ENCODE data around the gene TAF13.
A peak's percentile ranks its signal among the peaks of the same experiment; 100 is the strongest.

TAF13 gene

GRCh38 chr1:109075531-109076490 is at the start of gene TAF13:
TAF13 (minus strand) TSS chr1:109076003; CDS start chr1:109075947, 56 bp downstream.
- FAIRE-seq = peak; percentile 91

GRCh38 chr1:109120356-109120755 is 44.6 kb upstream of the TAF13 start:
- FAIRE-seq = no peak

GRCh38 chr1:109118089-109118488 is 42.3 kb upstream of the TAF13 start:
- no peak for FAIRE-seq

GRCh38 chr1:109116286-109116685 is 40.5 kb upstream of the TAF13 start:
- FAIRE-seq = no peak

GRCh38 chr1:109115685-109116084 is 39.9 kb upstream of the TAF13 start:
- no peak for FAIRE-seq

GRCh38 chr1:109114342-109114674 is 38.5 kb upstream of the TAF13 start:
- no peak for FAIRE-seq

GRCh38 chr1:109113590-109114341 is 38.0 kb upstream of the TAF13 start, which contains the start of gene ELAPOR1:
ELAPOR1 (plus strand) TSS chr1:109114115; CDS start chr1:109114184, 69 bp downstream.
- FAIRE-seq = no peak

- no peak for FAIRE-seq
These were observed 37.0 kb upstream of the TAF13 start for GRCh38 chr1:109112652-109113285.

- FAIRE-seq = no peak
These were observed 36.4 kb upstream of the TAF13 start for GRCh38 chr1:109112056-109112651.

- FAIRE-seq = no peak
These were observed 35.7 kb upstream of the TAF13 start for GRCh38 chr1:109111386-109112055.

- FAIRE-seq = no peak
These were observed 34.1 kb upstream of the TAF13 start for GRCh38 chr1:109109906-109110305.

GRCh38 chr1:109107785-109108184 is 32.0 kb upstream of the TAF13 start:
- FAIRE-seq = no peak

GRCh38 chr1:109105881-109106280 is 30.1 kb upstream of the TAF13 start:
- no peak for FAIRE-seq

- FAIRE-seq = no peak
These were observed 28.8 kb upstream of the TAF13 start for GRCh38 chr1:109104364-109105151.

GRCh38 chr1:109099938-109100773 is 24.4 kb upstream of the TAF13 start:
- peak; percentile 83 for FAIRE-seq

- FAIRE-seq = no peak
These were observed 20.3 kb upstream of the TAF13 start for GRCh38 chr1:109096120-109096519.

GRCh38 chr1:109095631-109096030 is 19.8 kb upstream of the TAF13 start:
- no peak for FAIRE-seq

- FAIRE-seq = no peak
These were observed 19.1 kb upstream of the TAF13 start for GRCh38 chr1:109094871-109095270.

- no peak for FAIRE-seq
These were observed 18.6 kb upstream of the TAF13 start for GRCh38 chr1:109094377-109094803.

GRCh38 chr1:109091839-109092193 is 16.0 kb upstream of the TAF13 start:
- FAIRE-seq = no peak
